Amniotic epithelial cell (primary cell): ENCODE measurements around the gene SULT1B1.

Experiments
- DNase-seq: peaks from one replicate; pipeline ENCODE4 v3.0.0-alpha.2; 2010; ENCODE audit warnings: low read depth

SULT1B1 gene

DNA sequence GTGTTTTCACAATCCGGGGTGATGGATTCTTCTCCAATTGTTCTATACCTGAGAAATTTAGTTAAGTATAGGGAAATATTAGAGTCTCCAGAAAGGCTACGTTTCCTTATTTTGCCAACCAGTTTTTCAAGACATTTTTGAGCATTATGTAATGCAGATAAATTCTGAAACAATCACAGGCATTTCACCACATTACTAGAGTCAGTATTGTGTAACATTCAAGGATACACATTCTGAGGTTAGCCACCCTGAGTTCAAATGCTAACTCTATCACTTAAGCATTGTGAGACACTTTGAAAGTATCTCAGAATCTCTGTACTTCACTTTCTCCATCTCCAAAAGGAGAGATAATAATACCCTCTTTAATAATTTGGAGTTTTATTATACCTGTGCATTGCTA is 10.6 kb downstream of the SULT1B1 start:
- peak; percentile 68 for DNase-seq

DNA sequence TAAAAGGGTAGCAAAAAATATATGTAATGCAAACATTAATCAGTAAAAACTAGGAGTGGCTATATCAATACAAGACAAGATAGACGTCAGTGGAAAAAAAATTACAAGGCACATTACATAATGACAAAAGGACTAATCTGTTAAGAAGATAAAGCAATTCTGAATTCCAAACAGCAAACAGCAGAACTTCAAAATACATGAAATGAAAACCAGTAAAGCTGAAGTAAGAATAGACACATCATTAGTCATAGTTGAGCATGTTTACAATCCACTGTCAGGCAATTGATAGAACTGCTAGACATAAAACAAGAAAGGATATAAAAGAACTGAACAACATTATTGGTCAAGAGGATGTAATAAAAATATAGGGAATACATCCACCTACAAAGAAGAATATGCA is 12.2 kb downstream of the SULT1B1 start:
- peak; percentile 13 for DNase-seq

DNA sequence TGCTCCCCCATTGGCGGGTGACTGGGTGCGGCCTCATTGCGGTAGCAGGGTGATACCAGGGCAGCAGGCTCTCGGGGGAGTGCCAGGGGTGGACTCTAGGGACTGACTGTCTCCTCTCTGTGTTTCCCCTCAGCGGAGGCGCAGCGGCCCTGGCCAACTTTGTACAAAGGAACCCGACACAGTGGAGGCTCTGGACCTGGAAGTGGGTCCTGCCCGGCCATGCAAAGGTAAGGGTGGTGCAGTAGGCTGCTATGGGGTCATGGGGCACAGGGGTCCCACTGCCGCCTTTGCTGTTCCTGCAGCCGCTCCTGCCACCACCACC is 16.3 kb downstream of the SULT1B1 start:
- DNase-seq, result no peak

DNA sequence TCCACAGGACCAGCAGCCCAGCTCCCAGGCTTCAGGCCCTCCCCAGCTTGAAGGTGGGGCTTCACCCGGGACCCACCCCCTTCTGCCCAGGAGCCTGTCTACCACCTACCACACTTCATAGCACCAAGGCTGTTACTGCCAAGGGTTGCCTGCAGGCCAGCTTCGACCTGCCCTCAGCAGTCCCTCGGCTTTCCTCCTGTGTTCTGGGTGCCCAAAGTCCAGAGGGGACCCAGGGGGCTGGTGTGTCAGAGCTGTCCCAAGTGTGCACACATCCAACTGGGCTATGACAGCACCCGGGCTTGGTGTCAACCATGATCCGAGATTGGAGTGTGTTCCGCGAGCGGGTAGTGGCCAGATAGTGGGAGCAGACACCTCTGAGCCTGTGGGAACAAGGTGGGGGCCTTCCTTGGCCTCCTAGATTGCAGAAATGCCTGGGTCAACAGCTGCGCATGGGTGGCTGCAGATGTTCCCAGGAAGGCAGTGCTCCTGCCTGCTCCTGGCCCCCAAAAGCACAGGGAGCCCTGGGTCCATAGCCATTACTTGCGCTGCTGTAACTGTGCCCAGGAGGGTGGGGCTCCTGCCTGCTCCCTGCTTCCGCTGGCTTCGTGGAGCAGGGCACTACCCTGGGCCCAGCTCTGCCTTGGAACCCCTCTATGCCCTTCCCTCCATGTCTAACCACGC is 16.8 kb downstream of the SULT1B1 start:
- no peak for DNase-seq

DNA sequence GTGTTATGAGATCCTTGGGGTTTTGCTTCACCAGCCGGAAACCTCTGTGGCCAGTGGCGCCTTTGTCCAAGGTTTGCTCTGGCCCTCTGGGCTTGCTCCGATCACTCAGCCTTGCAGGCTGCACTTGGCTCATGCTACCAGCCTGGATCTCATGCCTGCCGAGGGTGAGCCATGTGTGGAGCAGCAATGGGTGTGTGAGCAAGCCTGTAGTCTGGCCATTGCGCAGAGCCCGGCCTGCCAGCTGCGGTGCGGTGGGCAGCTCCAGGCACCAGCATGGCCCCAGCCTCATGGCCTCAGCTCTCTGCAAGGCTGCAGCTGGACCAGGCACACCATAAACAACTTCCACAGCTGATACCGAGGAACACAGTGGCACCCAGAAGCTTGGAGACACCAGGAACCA is 17.8 kb downstream of the SULT1B1 start:
- no peak for DNase-seq

DNA sequence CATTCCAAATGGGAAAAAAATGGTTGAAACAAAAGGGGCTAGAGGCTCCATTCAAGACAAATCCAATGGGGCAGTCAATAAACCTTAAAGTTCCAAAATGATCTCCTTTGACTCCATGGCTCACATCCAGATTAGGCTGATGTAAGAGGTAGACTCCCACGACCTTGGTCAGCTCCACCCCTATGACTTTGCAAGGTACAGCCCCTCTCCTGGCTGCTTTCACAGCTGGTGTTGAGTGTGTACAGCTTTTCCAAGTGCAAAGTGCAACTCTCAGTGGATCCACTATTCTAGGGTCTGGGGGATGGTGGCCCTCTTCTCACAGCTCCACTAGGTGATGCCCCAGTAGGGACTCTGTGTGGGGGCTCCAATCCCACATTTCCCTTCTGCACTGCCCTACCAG is 21.5 kb downstream of the SULT1B1 start:
- no peak for DNase-seq

DNA sequence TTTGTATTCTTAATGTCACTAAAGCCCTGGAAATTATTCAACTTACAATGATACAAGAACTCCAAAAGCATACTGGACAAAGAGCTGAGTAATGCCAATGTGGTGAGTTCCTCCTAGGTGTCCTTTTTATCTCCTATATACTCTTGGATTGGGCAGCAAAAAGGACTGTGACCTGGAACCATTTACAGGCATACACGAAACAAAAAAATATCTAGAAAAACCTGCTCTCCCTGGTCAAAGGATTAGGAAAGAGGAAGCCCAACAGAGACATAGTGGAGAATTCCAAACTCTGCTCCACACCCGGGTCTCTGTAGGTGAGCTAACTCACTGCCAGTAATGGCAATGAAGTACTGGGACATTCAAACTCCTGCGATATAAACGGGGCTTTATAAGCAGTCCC is 25.3 kb downstream of the SULT1B1 start:
- no peak for DNase-seq

DNA sequence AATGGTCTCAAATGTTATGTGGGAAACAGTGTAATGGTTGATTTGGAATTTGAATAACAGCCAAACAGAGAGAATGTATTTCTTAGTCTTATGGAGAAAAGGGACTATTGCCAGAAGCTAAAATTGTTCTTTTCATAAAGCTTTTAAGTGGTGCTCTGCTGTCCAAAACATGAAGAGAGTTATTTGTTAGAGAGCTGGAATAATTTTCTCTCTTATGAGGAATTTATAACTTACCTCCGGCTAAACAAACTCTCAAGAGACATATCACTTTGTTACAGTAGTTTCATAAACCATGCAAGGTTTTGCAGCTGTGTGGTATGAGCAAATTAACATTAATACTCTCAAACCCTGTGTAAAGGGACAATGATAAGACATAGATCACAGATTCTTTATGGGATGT is 28.6 kb downstream of the SULT1B1 start:
- no peak for DNase-seq

DNA sequence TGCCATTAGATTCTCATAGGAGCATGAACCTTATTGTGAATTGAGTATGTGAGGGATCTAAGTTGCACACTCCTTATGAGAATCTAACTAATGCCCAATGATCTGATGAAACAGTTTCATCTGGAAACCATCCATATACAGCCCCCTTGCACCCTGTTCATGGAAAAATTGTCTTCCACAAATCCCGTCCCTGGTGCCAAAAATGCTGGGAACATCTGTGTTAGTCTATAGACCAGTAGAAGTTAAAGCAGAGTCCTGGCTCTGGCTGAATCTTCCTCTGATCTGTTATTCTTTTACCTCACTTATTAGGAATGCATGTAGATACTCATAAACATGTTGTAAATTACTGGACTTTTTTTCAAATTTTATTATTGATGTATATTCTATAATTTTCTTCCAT is 29.2 kb downstream of the SULT1B1 start:
- no peak for DNase-seq

DNA sequence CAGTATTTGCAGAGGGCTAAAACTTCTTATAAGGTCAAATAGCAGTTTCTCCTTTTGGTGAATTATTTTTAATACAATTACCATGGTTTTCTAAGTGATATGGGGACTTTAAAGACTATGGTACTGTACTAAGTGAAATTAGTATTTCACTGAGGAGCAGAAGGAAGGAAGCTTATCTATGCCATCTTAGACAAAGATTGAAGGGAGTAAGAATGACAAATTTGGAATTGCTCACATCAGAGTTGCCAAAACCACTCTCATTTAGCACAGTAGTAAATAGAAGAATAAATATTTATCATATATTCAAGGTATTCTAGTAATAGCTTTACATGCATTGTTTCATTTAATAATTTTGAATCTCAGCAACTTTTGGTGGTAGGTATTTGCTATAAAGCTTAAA is 30.4 kb downstream of the SULT1B1 start:
- DNase-seq, result no peak

DNA sequence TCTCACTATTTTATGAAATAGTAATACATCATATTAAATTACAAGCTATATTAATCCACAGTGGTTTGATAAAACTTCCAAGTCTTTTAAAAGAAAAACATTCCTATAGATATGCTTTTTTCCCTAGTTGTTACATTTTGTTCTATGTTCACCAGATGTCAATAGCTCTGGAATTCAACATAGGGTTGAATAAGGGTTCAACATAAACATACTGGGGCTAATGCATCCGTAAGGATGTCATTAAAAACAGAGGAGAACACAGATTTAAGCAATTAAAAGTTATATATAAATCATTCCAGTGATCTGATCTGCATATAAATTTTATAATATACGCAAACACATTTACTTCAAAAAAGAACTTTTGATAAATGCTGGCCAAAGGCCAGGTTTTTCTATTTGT is 32.5 kb downstream of the SULT1B1 start:
- DNase-seq, result no peak

DNA sequence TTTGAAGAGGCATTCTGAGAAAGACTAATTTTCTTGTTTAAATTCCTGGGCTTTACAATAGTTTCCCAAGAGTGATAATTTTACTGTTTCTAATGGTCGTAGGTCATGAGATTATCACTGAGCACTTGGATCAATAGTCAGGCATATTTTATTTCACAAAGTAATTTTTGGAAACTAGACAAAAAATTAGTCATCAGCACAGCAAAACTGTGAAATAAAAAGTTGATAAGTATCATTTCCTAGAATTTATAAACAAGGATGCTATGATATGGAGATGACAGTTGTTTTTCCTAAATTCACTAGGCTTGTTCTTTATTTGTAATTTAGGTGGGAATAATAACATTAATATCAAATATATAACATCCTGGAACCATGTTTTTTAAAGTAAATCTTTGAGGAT is 33.0 kb downstream of the SULT1B1 start:
- no peak for DNase-seq

DNA sequence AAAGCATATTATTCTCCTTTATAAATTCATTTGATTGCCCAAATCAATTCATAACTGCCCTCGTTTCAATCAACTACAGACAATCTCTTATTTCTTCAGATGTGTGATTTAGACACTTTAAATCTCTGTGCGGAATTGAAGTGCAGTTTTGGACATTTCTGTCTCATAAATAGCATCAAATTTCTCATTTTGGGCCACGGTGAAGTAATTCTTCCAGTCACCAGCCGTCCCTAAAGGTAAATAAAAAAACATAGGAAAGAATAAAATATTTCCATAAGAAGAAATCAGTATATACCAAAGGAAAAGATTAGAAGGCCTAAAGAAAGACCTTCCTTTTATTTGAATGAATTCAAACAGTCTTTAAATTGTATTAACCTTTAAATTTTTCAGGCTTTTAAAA is 33.4 kb downstream of the SULT1B1 start:
- no peak for DNase-seq

DNA sequence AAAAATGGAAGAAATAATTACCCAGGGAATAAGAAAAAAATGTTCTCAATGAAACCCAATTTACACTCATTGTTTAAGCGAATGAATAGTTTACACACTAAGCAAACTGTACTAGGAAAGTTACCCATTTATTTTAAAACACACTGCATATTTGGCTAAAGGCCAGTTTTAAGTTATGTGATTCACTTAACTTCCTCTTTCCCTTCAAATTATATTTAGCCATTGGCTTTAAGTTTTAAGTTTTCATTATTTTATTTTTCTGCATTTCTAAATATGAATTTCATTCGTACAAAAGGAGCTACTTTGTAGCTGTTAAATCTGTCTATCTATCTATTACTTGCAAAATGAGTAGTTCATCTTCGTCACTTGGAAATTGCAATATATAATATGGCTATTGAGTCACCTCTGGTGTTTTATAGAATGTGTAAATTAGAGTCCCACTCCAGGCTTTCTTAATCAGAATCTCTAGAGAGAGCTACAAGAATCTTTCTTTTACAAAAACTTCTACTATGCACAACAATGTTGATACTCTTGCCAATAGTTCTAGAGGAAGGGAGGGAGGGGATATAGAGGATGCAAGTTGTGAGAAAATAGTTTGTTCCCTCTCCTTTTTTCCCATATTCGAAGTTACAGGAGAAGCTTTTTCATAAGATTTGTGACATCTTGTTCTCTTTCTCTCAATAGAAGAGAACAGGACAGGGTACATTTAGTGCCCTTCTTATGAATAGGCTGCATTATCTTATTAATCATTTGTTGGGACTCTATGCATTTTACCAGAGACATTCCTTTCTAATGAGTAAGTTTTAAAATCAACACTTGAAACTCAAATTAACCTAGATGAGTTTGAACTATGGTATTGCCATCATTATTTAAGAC is 41.8 kb downstream of the SULT1B1 start:
- DNase-seq, result no peak

DNA sequence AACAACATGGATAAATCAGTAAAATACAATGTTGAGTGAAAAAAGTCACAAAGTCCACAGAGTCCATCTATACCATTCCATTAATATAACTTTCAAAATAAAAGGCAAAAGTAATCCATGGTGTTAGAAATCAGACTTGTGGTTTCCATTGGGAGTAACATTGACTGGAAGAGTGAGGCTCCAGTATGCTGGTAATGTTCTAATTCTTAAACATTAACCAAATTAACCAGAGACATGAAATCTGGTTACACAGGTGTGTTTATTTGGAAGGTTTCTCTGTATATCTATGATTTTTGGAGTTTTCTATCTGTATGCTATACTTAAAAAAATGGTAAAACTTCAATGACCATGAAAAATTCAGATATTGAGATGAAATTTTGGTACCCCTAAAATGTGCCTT is 42.6 kb downstream of the SULT1B1 start:
- no peak for DNase-seq

DNA sequence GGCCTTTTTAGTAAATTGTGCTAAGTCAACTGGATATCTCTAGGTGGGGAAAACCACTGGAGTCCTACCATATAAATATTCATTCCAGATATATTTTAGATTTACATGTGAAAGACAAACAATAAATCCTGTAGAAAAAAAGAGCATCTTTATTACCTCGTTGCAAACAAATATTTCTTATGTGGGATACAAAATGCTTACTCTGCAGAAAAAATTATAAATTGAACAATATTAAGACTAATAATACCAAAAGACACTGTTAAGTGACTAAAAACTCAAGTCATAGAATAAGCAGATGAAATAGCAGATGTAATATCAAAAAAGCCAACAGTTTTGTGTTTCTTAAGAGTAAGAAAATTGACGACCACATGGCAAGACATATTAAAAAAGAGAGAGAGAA is 43.8 kb downstream of the SULT1B1 start:
- no peak for DNase-seq

DNA sequence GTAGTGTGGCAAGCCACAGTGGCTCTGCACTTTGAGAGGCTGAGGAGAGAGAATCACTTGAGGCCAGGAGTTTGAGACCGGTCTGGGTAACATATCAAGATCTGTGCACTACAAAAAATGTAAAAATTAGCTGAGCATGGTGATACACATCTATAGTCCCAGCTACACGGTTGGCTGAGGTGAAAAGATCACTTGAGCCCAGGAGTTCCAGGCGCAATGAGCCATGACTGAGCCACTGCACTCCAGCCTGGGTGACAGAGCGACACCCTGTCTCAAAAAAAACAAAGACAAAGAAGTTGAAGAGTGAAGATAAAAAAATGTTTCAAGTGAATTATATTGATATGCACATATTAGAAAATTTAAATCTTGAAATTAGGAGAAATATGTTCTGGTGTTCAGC is 46.3 kb downstream of the SULT1B1 start:
- DNase-seq, result no peak

DNA sequence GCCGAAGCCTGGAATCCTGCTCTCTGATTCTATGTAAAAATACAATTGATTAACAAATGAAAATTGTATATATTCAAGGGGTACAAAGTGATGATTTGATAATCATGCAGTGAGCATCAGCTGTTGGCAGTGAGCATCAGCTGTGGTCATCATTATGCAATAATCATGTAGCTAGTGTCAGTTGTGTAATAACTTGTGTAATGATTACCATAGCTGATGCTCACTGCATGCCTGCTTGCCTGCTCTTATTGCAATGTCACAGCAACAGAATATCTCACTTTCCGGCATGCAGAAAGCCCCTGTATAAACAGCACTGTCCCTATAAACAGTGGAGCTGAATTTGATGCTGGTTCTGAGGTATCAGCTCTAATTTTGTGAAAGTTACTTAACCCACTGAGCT is 46.8 kb downstream of the SULT1B1 start:
- peak; percentile 38 for DNase-seq

DNA sequence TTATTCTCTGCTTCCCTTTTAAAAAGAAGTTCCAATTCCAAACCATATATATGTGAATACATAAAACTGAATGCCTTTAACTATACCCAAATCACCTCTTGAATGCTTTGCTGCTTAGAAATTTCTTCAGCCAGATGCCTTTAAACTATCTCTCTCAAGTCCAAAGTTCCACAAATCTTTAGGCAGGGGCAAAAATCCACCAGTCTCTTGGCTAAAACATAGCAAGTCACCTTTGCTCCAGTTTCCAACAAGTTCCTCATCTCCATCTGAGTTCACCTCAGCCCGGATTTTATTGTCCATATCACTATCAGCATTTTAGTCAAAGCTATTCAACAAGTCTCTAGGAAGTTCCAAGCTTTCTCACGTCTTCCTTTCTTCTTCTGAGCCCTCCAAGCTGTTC is 49.8 kb downstream of the SULT1B1 start:
- no peak for DNase-seq

DNA sequence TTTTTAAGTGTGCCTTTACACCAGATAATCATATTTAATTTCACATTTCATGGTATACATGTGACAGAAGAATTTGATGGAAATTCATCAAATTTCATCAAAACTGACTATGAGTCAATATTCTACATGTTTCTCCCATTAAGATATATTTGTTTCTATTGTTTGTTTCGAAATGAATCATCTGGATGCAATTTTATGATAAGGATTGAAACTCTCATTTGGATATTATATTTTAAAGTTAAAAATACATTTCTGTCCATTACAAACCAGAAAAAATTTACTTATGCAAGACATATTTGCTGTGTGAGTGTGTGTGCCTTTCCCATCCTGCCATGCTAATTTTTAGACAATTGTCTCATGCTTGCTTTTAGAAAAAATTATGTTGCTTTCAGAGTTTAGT is 52.2 kb downstream of the SULT1B1 start:
- DNase-seq, result peak; percentile 11

DNA sequence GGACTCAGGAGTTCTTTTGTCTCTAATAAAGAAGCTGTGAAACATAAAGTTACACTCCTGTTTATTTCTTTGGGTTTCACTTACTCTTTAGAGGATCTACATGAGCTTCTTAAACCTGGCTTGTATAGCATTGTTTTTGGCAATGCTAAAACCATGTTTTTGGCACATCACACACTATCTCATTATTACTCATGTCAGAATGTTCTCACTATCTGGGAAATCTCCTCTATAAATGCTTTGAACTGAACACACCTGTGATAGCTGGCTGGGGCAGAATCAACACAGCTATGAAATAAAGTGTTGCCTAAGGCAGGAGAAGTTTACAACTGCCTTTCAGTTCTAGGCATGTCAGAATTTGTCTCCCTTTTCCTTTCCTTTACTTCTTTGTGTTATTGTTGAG is 52.6 kb downstream of the SULT1B1 start:
- DNase-seq, result no peak

DNA sequence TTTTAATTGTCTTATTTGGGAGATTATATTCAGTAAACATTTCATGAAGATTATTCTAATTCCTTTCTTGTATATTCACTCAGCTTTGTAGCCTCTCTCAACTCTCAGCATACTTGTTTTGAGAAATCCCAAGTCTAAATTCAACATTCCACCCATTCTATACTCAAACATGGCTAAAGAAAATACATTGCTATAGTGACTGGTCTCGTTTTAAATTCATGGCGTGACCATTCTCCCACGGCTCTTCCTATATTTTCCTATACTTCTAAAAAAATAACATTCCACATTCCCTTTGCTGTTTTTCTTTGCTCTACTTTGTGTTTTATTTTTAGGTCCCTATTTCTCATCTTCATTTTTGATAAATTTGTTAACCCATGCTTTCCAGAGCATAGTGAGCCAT is 58.2 kb downstream of the SULT1B1 start:
- DNase-seq, result no peak

DNA sequence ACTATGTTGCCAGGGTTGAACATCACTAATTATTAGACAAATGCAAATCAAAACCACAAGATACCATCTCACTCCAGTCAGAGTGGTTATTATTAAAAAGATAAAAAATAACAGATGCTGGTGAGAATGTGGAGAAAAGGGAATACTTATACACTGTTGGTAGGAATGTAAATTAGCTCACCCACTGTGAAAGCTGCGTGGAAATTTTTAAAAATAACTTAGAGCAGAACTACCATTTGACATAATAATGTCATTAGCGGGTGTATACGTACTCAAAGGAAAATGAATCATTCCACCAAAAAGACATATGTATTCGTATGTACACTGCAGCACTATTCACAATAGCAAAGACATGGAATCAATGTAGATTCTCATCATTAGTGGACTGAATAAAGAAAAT is 58.7 kb downstream of the SULT1B1 start:
- no peak for DNase-seq
